ENCODE measurements around the gene ABCC3.

The ABCC3 gene

DNA sequence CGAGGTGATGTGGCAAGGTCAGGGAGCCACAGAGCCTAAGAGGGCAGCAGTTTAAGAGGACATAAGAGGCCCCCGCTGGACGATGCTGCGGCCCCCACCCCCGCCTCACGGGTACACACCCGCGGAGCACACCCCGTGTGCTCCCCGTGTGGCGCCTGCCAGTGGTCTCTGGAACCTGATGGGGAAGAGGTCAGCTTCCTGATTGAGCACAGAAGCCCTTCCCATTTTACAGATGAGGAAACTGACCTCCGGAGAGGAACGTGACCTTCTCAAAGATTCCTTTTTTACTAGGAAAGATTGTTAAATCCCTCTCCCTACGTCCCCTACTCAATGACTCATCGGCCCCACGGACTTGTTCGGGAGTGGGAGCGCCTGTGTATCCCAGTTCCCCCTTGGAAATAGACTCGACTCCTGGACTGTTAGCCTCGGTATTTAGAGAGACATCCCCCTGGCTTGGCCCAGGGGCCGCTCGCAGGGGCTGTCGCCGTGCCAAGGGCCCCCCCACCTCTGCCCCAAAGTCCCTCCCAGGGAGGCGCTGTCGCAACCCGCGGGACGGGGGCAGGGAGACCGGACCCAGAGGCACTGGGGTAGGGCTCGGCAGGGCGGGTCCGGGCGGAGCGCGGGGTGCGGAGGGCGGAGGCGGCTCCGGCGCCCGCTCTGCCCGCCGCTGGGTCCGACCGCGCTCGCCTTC, at the start of gene ABCC3:
ABCC3 (plus strand) TSS at position 658 of the 691 bp plus-strand sequence. CDS start 56 bp downstream, outside the sequence.
- no peak for DNase-seq

- DNase-seq, result no peak
These were observed 49.3 kb upstream of the ABCC3 start for GRCh38 chr17:50585346-50585745.

GRCh38 chr17:50585891-50586290, 48.8 kb upstream of the ABCC3 start:
- DNase-seq, result no peak

GRCh38 chr17:50586421-50587247, 48.0 kb upstream of the ABCC3 start:
- no peak for DNase-seq

DNA sequence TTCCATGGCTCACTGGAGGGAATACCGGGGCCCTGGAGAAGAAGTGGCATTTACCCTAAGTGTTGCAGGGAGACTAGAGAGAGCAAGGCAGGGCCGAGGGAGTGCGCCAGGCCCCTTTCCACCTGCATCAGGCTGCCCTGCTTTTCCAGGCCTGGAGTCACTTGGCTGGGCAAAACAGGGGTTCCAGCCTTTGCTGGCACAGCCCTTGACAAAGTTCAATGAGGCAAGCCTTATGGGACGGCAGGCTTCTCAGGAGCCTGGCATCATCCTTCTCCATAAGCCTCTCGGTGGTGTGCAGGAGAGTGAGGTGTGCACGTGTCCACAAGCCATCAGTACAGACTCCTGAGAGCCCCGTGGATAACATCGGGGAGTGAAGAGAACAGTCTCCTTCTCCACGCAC, 47.1 kb upstream of the ABCC3 start:
- DNase-seq, result no peak

- no peak for DNase-seq
These were observed 46.2 kb upstream of the ABCC3 start for GRCh38 chr17:50588391-50589049.

- DNase-seq, result no peak
These were observed 45.5 kb upstream of the ABCC3 start for GRCh38 chr17:50589095-50589705.

DNA sequence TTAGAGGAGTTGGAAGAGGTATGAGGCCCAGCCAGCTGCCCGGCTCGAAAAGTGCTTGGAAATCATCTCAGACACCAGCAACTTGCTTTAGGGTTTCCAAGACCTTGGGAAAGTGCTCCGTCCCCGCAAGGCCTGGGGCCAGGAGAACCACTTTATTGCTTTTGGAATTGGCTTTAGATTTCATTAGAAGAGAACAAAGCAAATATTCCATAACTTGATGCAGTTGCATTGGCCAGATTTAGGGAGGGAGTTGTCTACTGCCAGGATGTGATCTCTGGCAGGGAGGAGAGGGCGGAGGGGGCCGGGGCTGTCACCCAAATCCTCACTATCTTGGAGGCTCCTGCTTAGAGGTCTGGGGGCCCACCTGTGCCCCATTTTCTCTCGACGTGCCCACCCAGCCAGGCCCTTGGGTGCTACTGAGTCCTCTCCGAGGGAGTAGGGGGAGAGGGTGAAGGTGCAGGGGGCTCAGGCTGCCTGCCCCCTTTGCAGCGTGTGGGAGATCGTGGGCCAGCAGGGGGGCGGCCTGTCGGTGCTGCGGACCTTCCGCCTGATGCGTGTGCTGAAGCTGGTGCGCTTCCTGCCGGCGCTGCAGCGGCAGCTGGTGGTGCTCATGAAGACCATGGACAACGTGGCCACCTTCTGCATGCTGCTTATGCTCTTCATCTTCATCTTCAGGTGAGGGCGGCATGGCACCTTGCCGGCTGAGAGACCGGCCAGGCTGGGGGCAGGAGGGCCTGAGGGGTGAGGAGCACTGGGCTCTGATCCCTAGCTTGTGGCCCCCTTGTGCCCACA, 43.5 kb upstream of the ABCC3 start:
- no peak for DNase-seq

DNA sequence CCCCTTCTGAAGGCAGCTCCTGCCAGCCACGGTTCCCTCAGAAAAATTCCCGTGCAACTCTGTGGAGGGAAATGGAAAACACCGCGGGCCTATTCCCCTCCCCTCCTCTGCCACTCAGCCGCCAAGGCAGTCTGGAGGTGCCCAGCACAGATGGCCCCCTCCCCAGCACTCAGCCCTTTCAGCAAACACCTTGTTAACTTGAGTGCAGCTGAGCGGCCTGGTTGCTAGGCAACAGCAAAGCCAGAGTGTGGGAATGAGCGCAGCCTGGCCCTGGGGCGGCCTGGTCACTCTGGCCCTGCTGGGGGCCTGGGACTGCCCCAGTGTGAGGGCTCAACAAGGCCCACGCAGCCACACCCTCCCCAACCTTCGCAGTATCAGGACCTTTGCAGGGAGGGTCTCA, 41.4 kb upstream of the ABCC3 start:
- DNase-seq, result no peak

DNA sequence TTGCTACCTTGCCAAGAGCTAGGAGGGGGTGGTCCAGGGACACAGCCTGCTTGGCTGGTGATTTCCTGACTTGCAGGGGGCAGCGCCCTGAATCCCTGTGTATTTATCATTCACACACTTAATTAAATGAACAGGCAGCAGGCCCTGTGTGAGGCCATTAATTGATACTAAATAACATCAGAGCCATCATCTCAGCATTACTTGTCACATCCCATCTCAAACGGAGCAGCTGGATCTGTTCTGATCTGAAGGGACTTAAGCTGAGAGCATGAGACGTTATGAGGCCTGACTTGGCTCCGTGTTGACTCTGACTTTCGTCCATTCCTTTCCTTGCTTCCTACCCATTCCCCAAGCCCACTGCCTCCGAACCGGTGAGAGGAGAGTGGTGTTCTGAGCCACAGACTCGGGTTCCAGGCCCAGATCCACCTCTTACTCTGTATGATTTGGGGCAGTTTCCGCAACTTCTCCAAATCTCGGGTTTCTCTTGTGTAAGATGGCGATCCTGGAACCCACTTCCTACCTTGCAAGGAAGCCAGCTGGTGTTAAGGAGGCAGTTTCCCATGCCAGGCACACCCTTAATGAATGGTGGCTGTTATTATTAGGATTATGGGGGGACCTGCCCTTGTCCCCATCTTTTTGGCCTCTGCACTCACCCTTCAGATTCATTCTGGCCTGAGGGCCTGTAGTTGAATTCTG, 40.4 kb upstream of the ABCC3 start:
- DNase-seq, result no peak

DNA sequence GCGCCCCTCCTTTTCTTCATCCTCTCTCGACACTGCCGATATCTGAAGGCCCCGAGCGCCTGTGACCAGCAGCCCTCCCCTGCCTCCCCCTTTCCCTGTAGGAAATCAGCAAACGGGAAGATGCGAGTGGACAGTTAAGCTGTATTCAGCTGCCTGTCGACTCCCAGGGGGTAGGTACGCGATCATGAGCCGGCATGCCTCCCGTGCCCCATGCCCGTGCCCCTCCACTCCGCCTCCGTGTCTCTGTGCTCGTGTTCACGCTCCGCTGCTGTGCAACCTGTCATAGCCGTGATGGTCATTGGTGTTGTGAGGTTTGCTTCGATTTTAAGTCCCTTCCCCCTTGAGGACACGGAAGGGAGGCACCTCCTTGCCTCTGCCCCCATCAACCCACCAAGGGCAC, 39.8 kb upstream of the ABCC3 start:
- DNase-seq, result no peak

GRCh38 chr17:50596191-50597037, 38.3 kb upstream of the ABCC3 start:
- DNase-seq, result no peak

DNA sequence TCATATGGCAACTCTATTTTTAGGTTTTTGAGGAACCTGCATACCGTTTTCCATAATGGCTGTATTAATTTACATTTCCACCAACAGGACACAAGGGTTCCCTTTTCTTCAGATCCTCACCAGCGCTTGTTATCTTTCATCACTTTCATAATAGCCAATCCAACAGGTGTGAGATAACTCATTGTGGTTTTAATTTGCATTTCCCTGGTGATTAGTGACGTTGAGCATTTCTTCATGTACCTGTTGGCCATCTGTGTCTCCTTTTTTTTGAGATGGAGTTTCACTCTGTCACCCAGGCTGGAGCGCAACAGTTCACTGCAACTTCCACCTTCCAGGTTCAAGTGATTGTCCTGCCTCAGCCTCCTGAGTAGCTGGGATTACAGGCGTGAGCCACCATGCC, 36.2 kb upstream of the ABCC3 start:
- no peak for DNase-seq

DNA sequence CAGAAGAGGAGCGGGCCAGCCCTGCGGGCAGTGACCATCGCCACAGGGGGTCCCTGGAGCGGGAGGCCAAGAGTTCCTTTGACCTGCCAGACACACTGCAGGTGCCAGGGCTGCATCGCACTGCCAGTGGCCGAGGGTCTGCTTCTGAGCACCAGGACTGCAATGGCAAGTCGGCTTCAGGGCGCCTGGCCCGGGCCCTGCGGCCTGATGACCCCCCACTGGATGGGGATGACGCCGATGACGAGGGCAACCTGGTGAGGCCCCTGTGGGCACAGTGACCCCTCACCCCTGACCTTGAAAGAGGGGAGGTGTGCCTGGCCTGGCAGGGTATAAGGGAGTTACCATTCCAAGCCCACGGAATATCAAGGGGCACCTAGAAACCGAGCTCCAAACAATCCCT, 35.1 kb upstream of the ABCC3 start:
- no peak for DNase-seq

DNA sequence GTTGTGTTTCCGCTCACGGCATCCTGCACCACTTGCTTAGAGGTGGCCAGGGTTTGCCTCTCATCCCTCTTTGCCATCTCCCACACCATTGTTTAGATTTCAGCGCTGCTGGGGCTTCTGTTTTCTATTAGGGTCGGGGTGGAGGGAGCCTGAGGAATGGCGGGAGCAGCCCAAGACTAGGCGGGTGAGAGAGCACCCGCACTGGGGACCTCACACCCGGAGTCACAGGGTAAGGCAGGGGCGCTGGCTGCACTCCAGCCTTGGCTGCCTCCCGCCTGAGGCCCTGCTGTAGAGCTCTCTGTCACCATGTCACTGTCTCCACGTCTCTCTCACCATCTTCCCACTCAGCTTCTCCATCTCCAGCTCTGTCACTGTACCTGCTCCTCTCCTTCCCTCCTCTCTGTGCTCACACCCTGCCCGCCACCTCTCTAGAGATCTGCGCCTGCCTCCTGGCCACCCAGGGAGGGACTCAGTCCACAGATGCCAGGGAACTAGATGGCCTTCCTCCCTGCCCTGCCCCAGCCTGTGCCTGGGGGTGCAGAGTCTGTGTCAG, 32.8 kb upstream of the ABCC3 start:
- DNase-seq, result no peak

- no peak for DNase-seq
These were observed 31.8 kb upstream of the ABCC3 start for GRCh38 chr17:50602836-50603235.

- no peak for DNase-seq
These were observed 31.3 kb upstream of the ABCC3 start for GRCh38 chr17:50603340-50603739.

- no peak for DNase-seq
These were observed 30.2 kb upstream of the ABCC3 start for GRCh38 chr17:50604513-50604912.

GRCh38 chr17:50605429-50605828, 29.3 kb upstream of the ABCC3 start:
- DNase-seq, result no peak

DNA sequence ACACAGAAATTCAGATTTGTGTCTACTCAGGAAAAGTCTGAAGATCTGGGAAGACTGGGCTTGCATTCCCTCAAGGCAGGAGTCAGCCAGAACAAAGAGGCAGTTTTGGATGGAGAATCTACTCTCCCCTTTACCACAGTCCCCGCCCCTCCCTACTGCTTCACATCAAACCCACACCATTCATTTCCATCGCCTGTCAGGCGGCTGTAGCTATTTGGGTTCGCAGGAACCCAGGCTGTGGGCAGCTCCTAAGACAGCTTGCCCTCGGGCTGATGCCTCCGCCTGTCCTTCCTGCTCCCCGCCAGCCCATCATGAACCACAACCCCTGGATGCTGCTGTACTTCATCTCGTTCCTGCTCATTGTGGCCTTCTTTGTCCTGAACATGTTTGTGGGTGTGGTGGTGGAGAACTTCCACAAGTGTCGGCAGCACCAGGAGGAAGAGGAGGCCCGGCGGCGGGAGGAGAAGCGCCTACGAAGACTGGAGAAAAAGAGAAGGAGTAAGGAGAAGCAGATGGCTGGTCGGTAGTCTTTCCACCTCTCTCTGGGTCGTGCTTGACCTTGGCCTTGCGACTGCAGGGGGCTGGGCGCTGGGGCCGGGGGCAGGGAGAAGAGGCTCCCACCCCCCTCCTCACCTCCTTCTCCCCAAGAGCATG, 27.0 kb upstream of the ABCC3 start:
- DNase-seq, result no peak
